Liver (tissue), 9 donors: Measurements from ENCODE around the gene SAV1. TPM values are rescaled to one million over a fixed set of nuclear protein-coding genes. Genes with fewer than 3 reads are reported as not detected.

ENCODE experiments used
- DNase-seq: peaks from one replicate; pipeline ENCODE4 v3.0.0-alpha.2; 2017; ENCODE audit warnings: low spot score
- H3K27ac ChIP-seq, 2 donors: one replicate each; pipeline ENCODE4 v1.7.0; 2013; ENCODE audit warnings: inconsistent platforms in 2 of 2, low read length in 2 of 2, control low read depth in 1 of 2, low read depth in 1 of 2, mild to moderate bottlenecking in 1 of 2
- H3K27me3 ChIP-seq, 4 donors: one replicate each; pipeline versions ENCODE4 v1.6.1 to v1.7.0; 2013; ENCODE audit warnings: low read length in 3 of 4, inconsistent platforms in 1 of 4, mild to moderate bottlenecking in 1 of 4, moderate library complexity in 1 of 4; ENCODE audit not compliant: control insufficient read depth in 4 of 4, insufficient read depth in 4 of 4
- H3K36me3 ChIP-seq, 4 donors: one replicate each; pipeline versions ENCODE4 v1.6.1 to v1.7.0; 2013; ENCODE audit warnings: low read length in 3 of 4, mild to moderate bottlenecking in 3 of 4, low read depth in 1 of 4, moderate library complexity in 1 of 4; ENCODE audit not compliant: control insufficient read depth in 4 of 4, insufficient read depth in 3 of 4
- H3K4me1 ChIP-seq, 4 donors: one replicate each; pipeline versions ENCODE4 v1.6.1 to v1.7.0; 2013; ENCODE audit warnings: low read length in 3 of 4, mild to moderate bottlenecking in 3 of 4, moderate library complexity in 1 of 4; ENCODE audit not compliant: control insufficient read depth in 4 of 4, insufficient read depth in 4 of 4
- H3K4me3 ChIP-seq, 3 donors: one replicate each; pipeline versions ENCODE4 v1.6.1 to v1.7.0; 2013; ENCODE audit warnings: low read length in 3 of 3, control low read depth in 1 of 3, low read depth in 1 of 3, mild to moderate bottlenecking in 1 of 3
- H3K9ac ChIP-seq, 2 donors: one replicate each; pipeline ENCODE4 v1.7.0; 2013; ENCODE audit warnings: low read length in 2 of 2, mild to moderate bottlenecking in 2 of 2, moderate library complexity in 2 of 2, control low read depth in 1 of 2, low read depth in 1 of 2
- H3K9me3 ChIP-seq, 4 donors: one replicate each; pipeline versions ENCODE4 v1.6.1 to v1.7.0; 2013; ENCODE audit warnings: low read length in 3 of 4; ENCODE audit not compliant: control insufficient read depth in 4 of 4
- EGR1 ChIP-seq, 2 donors: IDR thresholded peaks; 2 replicates each; pipeline ENCODE4 v1.6.1; 2016 to 2018; ENCODE audit warnings: antibody characterized with exemption in 2 of 2, low read depth in 2 of 2
- FOXA1 ChIP-seq: IDR thresholded peaks from 2 replicates; pipeline ENCODE4 v1.6.1; 2016; ENCODE audit warnings: antibody characterized with exemption
- FOXA2 ChIP-seq: IDR thresholded peaks from 2 replicates; pipeline ENCODE4 v1.6.1; 2016; ENCODE audit warnings: antibody characterized with exemption
- GABPA ChIP-seq, 2 donors: IDR thresholded peaks in 1 of 2; conservative IDR thresholded peaks in 1 of 2; 2 replicates each; pipeline ENCODE4 v1.6.1; 2016; ENCODE audit warnings: antibody characterized with exemption in 2 of 2, mild to moderate bottlenecking in 1 of 2, moderate library complexity in 1 of 2
- HNF4A ChIP-seq, 2 donors: conservative IDR thresholded peaks; 2 replicates each; pipeline ENCODE4 v1.6.1; 2016; ENCODE audit warnings: antibody characterized with exemption in 2 of 2, mild to moderate bottlenecking in 2 of 2
- HNF4G ChIP-seq: IDR thresholded peaks from 2 replicates; pipeline ENCODE4 v1.6.1; 2016; ENCODE audit warnings: antibody characterized with exemption
- JUND ChIP-seq, 2 donors: IDR thresholded peaks; 2 replicates each; pipeline ENCODE4 v1.6.1; 2016; ENCODE audit warnings: antibody characterized with exemption in 2 of 2
- MAX ChIP-seq: IDR thresholded peaks from 2 replicates; pipeline ENCODE4 v1.6.1; 2016; ENCODE audit warnings: antibody characterized with exemption
- NR2F2 ChIP-seq: IDR thresholded peaks from 2 replicates; pipeline ENCODE4 v1.6.1; 2016; ENCODE audit warnings: antibody characterized with exemption
- RAD21 ChIP-seq, 2 donors: IDR thresholded peaks; 2 replicates each; pipeline ENCODE4 v1.6.1; 2016; ENCODE audit warnings: antibody characterized with exemption in 2 of 2, mild to moderate bottlenecking in 2 of 2
- REST ChIP-seq: IDR thresholded peaks from 2 replicates; pipeline ENCODE4 v1.6.1; 2016; ENCODE audit warnings: antibody characterized with exemption, mild to moderate bottlenecking
- RXRA ChIP-seq, 2 donors: IDR thresholded peaks; 2 replicates each; pipeline ENCODE4 v1.6.1; 2017 to 2018; ENCODE audit warnings: antibody characterized with exemption in 2 of 2, mild to moderate bottlenecking in 1 of 2
- SP1 ChIP-seq: IDR thresholded peaks from 2 replicates; pipeline ENCODE4 v1.6.1; 2018; ENCODE audit warnings: antibody characterized with exemption, mild to moderate bottlenecking
- TAF1 ChIP-seq: conservative IDR thresholded peaks from 2 replicates; pipeline ENCODE4 v1.6.1; 2016; ENCODE audit warnings: antibody characterized with exemption, mild to moderate bottlenecking
- YY1 ChIP-seq: IDR thresholded peaks from 2 replicates; pipeline ENCODE4 v1.6.1; 2016; ENCODE audit warnings: antibody characterized with exemption, mild to moderate bottlenecking
- ZBTB33 ChIP-seq: IDR thresholded peaks from 2 replicates; pipeline ENCODE4 v1.6.1; 2016; ENCODE audit warnings: antibody characterized with exemption
- WGBS: extraction: QIAGEN DNeasy Blood & Tissue Kit; methylation state at CpG from one replicate; pipeline ENCODE4 v1.1.7; 2013; 5-methylcytosine and 5-hydroxymethylcytosine counted together
- polyA plus RNA-seq, 2 donors: library from polyadenylated mRNA; stranded (reverse) in 1 of 2; unstranded in 1 of 2; fragments of 200-250 nt in 1 of 2; fragments of >200 nt in 1 of 2; fragmentation: Nextera tagmentation in 1 of 2; extraction: Ambion mirVana in 1 of 2; gene quantifications; one replicate each; pipeline versions ENCODE4 v1.2.1 to v1.2.3, GENCODE V29; 2013 to 2015
- total RNA-seq, 2 donors: library from RNA; depleted of rRNA; stranded (reverse); fragments of >200 nt; gene quantifications; one replicate each; pipeline ENCODE4 v1.2.3, GENCODE V29; 2014
- TF ChIP-seq, protein P1 (sequence below): IDR thresholded peaks from 2 replicates; pipeline ENCODE4 v1.6.1; 2016; ENCODE audit warnings: antibody characterized with exemption
- donor health status: healthy.
- donor health status: healthy.
- donor health status: healthy.
- donor health status: healthy.
- donor health status: healthy.

The SAV1 gene
- total and polyA plus RNA-seq, 4 donors, result 4.9 to 14.0 (median 7.9) TPM

- H3K4me1 ChIP-seq, result peaks cover 0 to 8% (median 4%) of the 10 kb centered on the region in 4 donors
- H3K27me3 ChIP-seq, result no peaks in the 10 kb centered on the region
- no peak for DNase-seq
- H3K9me3 ChIP-seq, result no peaks in the 10 kb centered on the region
- no peak overlapping the region for H3K4me3 ChIP-seq
- no peak for TF ChIP-seq FOXA2
- no peak for TF ChIP-seq REST
- no peak for TF ChIP-seq MAX
- no peak for TF ChIP-seq JUND (IDR thresholded peaks at IDR 0.05)
- no peak for TF ChIP-seq RAD21 (IDR thresholded peaks at IDR 0.05)
- no peak for TF ChIP-seq TAF1
- TF ChIP-seq HNF4A (conservative IDR thresholded peaks at IDR 0.05), result no peak
- no peak for TF ChIP-seq FOXA1
- TF ChIP-seq EGR1 (IDR thresholded peaks at IDR 0.05; ENCODE audit: low read depth in 2 of 2), result no peak
- no peak for TF ChIP-seq GABPA (IDR thresholded peaks at IDR 0.05 in 1 of 2, conservative IDR thresholded peaks at IDR 0.05 in 1 of 2)
- TF ChIP-seq SP1, result no peak
- no peak for TF ChIP-seq HNF4G
- TF ChIP-seq YY1, result no peak
- no peak for TF ChIP-seq ZBTB33
- TF ChIP-seq, protein P1, sequence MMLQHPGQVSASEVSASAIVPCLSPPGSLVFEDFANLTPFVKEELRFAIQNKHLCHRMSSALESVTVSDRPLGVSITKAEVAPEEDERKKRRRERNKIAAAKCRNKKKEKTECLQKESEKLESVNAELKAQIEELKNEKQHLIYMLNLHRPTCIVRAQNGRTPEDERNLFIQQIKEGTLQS, result no peak
- no peak for TF ChIP-seq RXRA (IDR thresholded peaks at IDR 0.05)
- H3K9ac ChIP-seq, result no peak overlapping the region
- WGBS, result 93% methylated on average over 2 of the region's 2 CpGs
- no peaks in the 10 kb centered on the region for H3K36me3 ChIP-seq
- no peak overlapping the region for H3K27ac ChIP-seq
Observed at GRCh38 chr14:50601394-50601793, 66.7 kb downstream of the SAV1 start.

DNA sequence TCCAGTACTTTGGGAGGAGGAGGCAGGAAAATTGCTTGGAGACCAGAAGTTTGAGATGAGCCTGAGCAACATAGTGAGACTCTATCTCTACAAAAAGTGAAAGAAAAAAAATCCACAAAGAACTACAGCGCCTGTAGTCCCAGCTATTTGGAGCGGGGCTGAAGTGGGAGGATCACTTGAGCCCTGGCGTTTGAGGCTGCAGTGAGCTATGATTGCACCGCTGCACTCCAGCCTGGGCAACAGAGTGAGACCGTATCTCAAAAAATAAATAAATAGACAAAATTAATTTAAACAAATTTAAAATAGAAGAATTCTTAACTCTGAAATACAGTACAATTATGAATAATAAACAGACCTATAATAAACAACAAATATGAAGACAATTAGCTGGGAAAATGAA, 67.3 kb downstream of the SAV1 start:
- H3K9ac ChIP-seq, result no peak overlapping the region
- WGBS, result 34% methylated on average over 5 of the region's 5 CpGs
- H3K4me3 ChIP-seq, result peak overlapping the region in 2 of 3 donors; percentile 16 to 18
- DNase-seq, result no peak
- H3K36me3 ChIP-seq, result no peaks in the 10 kb centered on the region
- TF ChIP-seq JUND (IDR thresholded peaks at IDR 0.05) (no peak), SP1 (no peak), HNF4A (conservative IDR thresholded peaks at IDR 0.05) (no peak), NR2F2 (no peak), RXRA (IDR thresholded peaks at IDR 0.05) (no peak), HNF4G (no peak), TAF1 (no peak), REST (no peak), YY1 (no peak)
- H3K9me3 ChIP-seq, result no peaks in the 10 kb centered on the region
- peaks cover 0 to 8% (median 4%) of the 10 kb centered on the region in 4 donors for H3K4me1 ChIP-seq
- no peaks in the 10 kb centered on the region for H3K27me3 ChIP-seq
- H3K27ac ChIP-seq, result no peak overlapping the region
